Activated naive CD4-positive, alpha-beta T cell treated with anti-CD3 and anti-CD28 coated beads, Interleukin-2, amount 10 ng/mL, durations not matched to agents 5 hours and 36 hours (primary cell): ENCODE measurements around the gene THY1. TPM values are rescaled to one million over a fixed set of nuclear protein-coding genes. Genes with fewer than 3 reads are reported as not detected.

Source experiments
- total RNA-seq, 2 experiments: library from RNA; stranded (reverse); gene quantifications; one replicate each; pipeline ENCODE4 v1.2.3, GENCODE V29; 2021

THY1 gene
- total RNA-seq: under 1 TPM in 1 of 2 experiments, not detected in 1; 0.29 TPM

GRCh38 chr11:119422809-119423508, at the start of gene THY1:
Gene THY1 (minus strand): TSS chr11:119423172. CDS start chr11:119420905, 2,267 bp downstream.

GRCh38 chr11:119381181-119381988, 41.6 kb downstream of the THY1 start, which contains the start of gene USP2:
Gene USP2 (minus strand): TSS chr11:119381690. CDS start chr11:119373480, 8,210 bp downstream.

Other genes with a start within 250 kb of the THY1 start
- gene NHERF4, start 237.7 kb downstream of the THY1 start, total RNA-seq: under 1 TPM; 0.51 to 0.81 TPM
- 10 to 100 TPM; 41.3 to 47.0 TPM for gene CBL, start 216.8 kb downstream of the THY1 start, total RNA-seq
- gene MCAM, start 106.0 kb downstream of the THY1 start, total RNA-seq: 1 to 10 TPM; 1.1 to 1.5 TPM
- gene RNF26, start 88.6 kb downstream of the THY1 start, total RNA-seq: 10 to 100 TPM; 29.8 to 30.5 TPM
- gene C1QTNF5, start 82.3 kb downstream of the THY1 start, total RNA-seq: not detected
- not detected for gene MFRP, start 76.5 kb downstream of the THY1 start, total RNA-seq
- gene USP2, start 41.5 kb downstream of the THY1 start, total RNA-seq: under 1 TPM; 0.40 to 0.89 TPM